Ovary (tissue), 3 donors: ENCODE measurements around the gene NBEAL2.

ENCODE experiments used
- CTCF ChIP-seq, 3 donors: fragments of 450-650 bp in 2 of 3; fragments of 200-600 bp in 1 of 3; IDR thresholded peaks; one replicate each; pipeline versions ENCODE4 v1.5.1 to v1.8.0; 2016 to 2022; ENCODE audit warnings: antibody characterized with exemption in 3 of 3, mild to moderate bottlenecking in 1 of 3
- POLR2A ChIP-seq: fragments of 450-650 bp; IDR thresholded peaks from one replicate; pipeline ENCODE4 v1.6.1; 2017; ENCODE audit warnings: antibody characterized with exemption, mild to moderate bottlenecking, moderate library complexity
- donor health status: DM: no; HTN: no; CAD: no.

GRCh38 chr3:46935989-46936558, 43.4 kb upstream of the NBEAL2 start:
- TF ChIP-seq CTCF (IDR thresholded peaks at IDR 0.05) (no peak), POLR2A (no peak)
